UCSD-AML1 (cell line): ENCODE data around the gene SELENOK.
A peak's percentile ranks its signal among the peaks of the same experiment; 100 is the strongest.
"Not testable (repeated sequence)": the region's sequence is repeated elsewhere in the genome, so short reads cannot be mapped to it uniquely, and the experiment has no call there.

Experiments
- DNase-seq: peaks from one replicate; lab custom pipeline; 2025; ENCODE audit not compliant: unreplicated experiment; lab: John Stamatoyannopoulos, UW

SELENOK gene

GRCh38 chr3:53891497-53892285 is at the start of gene SELENOK:
Gene SELENOK, minus strand, starts transcription at chr3:53891859.
- DNase-seq: peak; percentile 98

- DNase-seq: no peak
Observed at GRCh38 chr3:53941184-53941583, 49.5 kb upstream of the SELENOK start.

GRCh38 chr3:53940623-53941022 is 49.0 kb upstream of the SELENOK start:
- no peak for DNase-seq

- DNase-seq: no peak
Observed at GRCh38 chr3:53939813-53940212, 48.2 kb upstream of the SELENOK start.

- no peak for DNase-seq
Observed at GRCh38 chr3:53939086-53939582, 47.5 kb upstream of the SELENOK start.

- DNase-seq: peak; percentile 14
Observed at GRCh38 chr3:53938645-53939044, 47.0 kb upstream of the SELENOK start.

- DNase-seq: no peak
Observed at GRCh38 chr3:53936347-53936746, 44.7 kb upstream of the SELENOK start.

GRCh38 chr3:53935283-53935901 is 43.7 kb upstream of the SELENOK start:
- no peak for DNase-seq

GRCh38 chr3:53927208-53927872 is 35.7 kb upstream of the SELENOK start:
- DNase-seq: not testable (repeated sequence)

- DNase-seq: no peak
Observed at GRCh38 chr3:53921296-53921695, 29.6 kb upstream of the SELENOK start.

GRCh38 chr3:53919741-53920140 is 28.1 kb upstream of the SELENOK start:
- no peak for DNase-seq

GRCh38 chr3:53913401-53913800 is 21.7 kb upstream of the SELENOK start:
- no peak for DNase-seq

GRCh38 chr3:53902711-53903110 is 11.1 kb upstream of the SELENOK start:
- DNase-seq: no peak

- no peak for DNase-seq
Observed at GRCh38 chr3:53902067-53902466, 10.4 kb upstream of the SELENOK start.

- DNase-seq: no peak
Observed at GRCh38 chr3:53900666-53901331, 9.1 kb upstream of the SELENOK start.

- DNase-seq: no peak
Observed at GRCh38 chr3:53899750-53900149, 8.1 kb upstream of the SELENOK start.

GRCh38 chr3:53892286-53892637 is 603 bp upstream of the SELENOK start:
- no peak for DNase-seq

GRCh38 chr3:53890726-53891475 is 758 bp downstream of the SELENOK start:
- DNase-seq: no peak

GRCh38 chr3:53888232-53888631 is 3.4 kb downstream of the SELENOK start:
- no peak for DNase-seq

GRCh38 chr3:53887446-53887845 is 4.2 kb downstream of the SELENOK start:
- no peak for DNase-seq

- no peak for DNase-seq
Observed at GRCh38 chr3:53885239-53885638, 6.4 kb downstream of the SELENOK start.
